ENCODE measurements around the gene CHCHD6. TPM values are rescaled to one million over a fixed set of nuclear protein-coding genes. Genes with fewer than 3 reads are reported as not detected.

Gene CHCHD6
- total and polyA plus RNA-seq, 2 of the 4 experiments (the other 2 are of a cell fraction): 18.8 to 28.9 TPM

DNA sequence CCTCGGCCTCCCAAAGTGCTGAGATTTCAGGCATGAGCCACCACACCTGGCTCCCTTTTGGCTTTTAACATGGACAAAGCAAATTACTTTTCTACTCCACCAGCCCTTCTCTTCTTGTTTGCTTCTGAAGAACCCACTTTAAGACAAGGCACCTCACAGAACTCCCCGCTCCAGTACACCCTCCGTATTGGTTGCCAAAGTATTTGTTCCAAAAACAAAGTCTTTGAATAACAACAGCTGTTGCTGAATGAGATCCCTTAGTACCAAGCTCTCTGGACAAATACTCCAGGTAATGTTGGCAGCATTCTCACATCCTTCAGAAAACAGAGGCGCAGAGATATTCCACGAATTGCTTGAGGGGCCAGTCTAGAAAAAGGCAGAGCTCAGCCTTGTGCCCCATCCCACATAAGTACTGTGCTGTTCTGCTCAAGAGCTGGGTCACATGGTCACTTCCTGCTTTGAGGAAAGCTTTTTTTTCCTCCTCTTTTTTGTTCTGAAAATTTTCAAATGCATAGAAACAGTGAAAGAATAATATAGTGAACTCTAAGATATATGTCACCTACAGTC lies 7.3 kb upstream of the CHCHD6 start:
- POLR2A ChIA-PET (ENCODE audit: unreplicated experiment): no interaction called here
- Histone ChIP-seq H3K27me3 (ENCODE audit: control insufficient read depth, insufficient read depth, low read length) (peaks cover 28% of the 10 kb centered on the region), H3K14ac (replicated peaks; ENCODE audit: low read depth, low read length) (no peak overlapping the region), H2AK9ac (replicated peaks; ENCODE audit: low read depth, low read length, poor library complexity) (no peak overlapping the region), H3K9ac (ENCODE audit: low read depth, low read length) (no peak overlapping the region), H4K5ac (ENCODE audit: low read depth, low read length) (no peak overlapping the region), H2BK120ac (ENCODE audit: low read depth, low read length) (no peak overlapping the region), H3K4me2 (ENCODE audit: low read depth, low read length) (no peak overlapping the region), H3K4ac (ENCODE audit: low read depth, low read length) (no peak overlapping the region), H3K23ac (ENCODE audit: low read depth, low read length) (no peak overlapping the region), H3K27ac (ENCODE audit: insufficient read depth, low read length) (no peak overlapping the region), H2BK15ac (ENCODE audit: low read depth, low read length) (no peak overlapping the region), H4K91ac (ENCODE audit: insufficient read depth, low read depth, low read length) (no peak overlapping the region), H2BK5ac (ENCODE audit: low read depth, low read length, poor library complexity, severe bottlenecking) (no peak overlapping the region), H3K36me3 (ENCODE audit: control insufficient read depth, insufficient read depth, low read length) (no peaks in the 10 kb centered on the region), H3K79me1 (ENCODE audit: low read depth in 1 of 2, low read length in 2 of 2) (no peaks in the 10 kb centered on the region), H4K8ac (ENCODE audit: low read depth in 2 of 2, low read length in 2 of 2) (no peak overlapping the region), H3K9me1 (ENCODE audit: insufficient read depth, low read length) (no peaks in the 10 kb centered on the region), H3K4me3 (ENCODE audit: insufficient read depth, low read depth, low read length) (no peak overlapping the region), H2AK5ac (ENCODE audit: low read depth, low read length) (no peak overlapping the region), H2AFZ (replicated peaks; ENCODE audit: low read length, poor library complexity) (no peak overlapping the region), H3K56ac (ENCODE audit: extremely low read depth, insufficient read depth, low read length) (no peak overlapping the region), H4K20me1 (ENCODE audit: insufficient read depth, low read length) (no peaks in the 10 kb centered on the region), H2BK20ac (ENCODE audit: low read depth, low read length) (no peak overlapping the region), H3K4me1 (ENCODE audit: control insufficient read depth, insufficient read depth, low read length) (peaks cover 3% of the 10 kb centered on the region; the same call in 1 of the 2 replicates), H3K18ac (ENCODE audit: low read depth, low read length) (no peak overlapping the region), H3K9me3 (ENCODE audit: control insufficient read depth, insufficient read depth, low read length) (no peaks in the 10 kb centered on the region)
- TF ChIP-seq BHLHE40 (IDR thresholded peaks at IDR 0.05; ENCODE audit: low read depth, low read length): no peak
- no peak for TF ChIP-seq MAFK (IDR thresholded peaks at IDR 0.05; ENCODE audit: low read depth, low read length)
- no peak for TF ChIP-seq NFE2L2 (IDR thresholded peaks at IDR 0.05; ENCODE audit: low read depth, low read length)
- no peak for TF ChIP-seq ELK1 (IDR thresholded peaks at IDR 0.05; ENCODE audit: borderline replicate concordance, low read depth, low read length)
- no peak for TF ChIP-seq RFX5 (IDR thresholded peaks at IDR 0.05; ENCODE audit: low read depth, low read length)
- no peak for TF ChIP-seq POLR2A (IDR thresholded peaks at IDR 0.05; ENCODE audit: low read depth, low read length)
- TF ChIP-seq RCOR1 (IDR thresholded peaks at IDR 0.05; ENCODE audit: insufficient replicate concordance, low read length): no peak
- no peak for TF ChIP-seq CHD1 (IDR thresholded peaks at IDR 0.05; ENCODE audit: low read depth, low read length)
- TF ChIP-seq, protein P1, sequence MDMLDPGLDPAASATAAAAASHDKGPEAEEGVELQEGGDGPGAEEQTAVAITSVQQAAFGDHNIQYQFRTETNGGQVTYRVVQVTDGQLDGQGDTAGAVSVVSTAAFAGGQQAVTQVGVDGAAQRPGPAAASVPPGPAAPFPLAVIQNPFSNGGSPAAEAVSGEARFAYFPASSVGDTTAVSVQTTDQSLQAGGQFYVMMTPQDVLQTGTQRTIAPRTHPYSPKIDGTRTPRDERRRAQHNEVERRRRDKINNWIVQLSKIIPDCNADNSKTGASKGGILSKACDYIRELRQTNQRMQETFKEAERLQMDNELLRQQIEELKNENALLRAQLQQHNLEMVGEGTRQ (IDR thresholded peaks at IDR 0.05; ENCODE audit: low read depth, low read length): no peak
- no peak for TF ChIP-seq CEBPB (IDR thresholded peaks at IDR 0.05; ENCODE audit: low read depth, low read length)
- no peak for TF ChIP-seq MAZ (IDR thresholded peaks at IDR 0.05; ENCODE audit: borderline replicate concordance, low read depth, low read length)
- TF ChIP-seq RAD21 (IDR thresholded peaks at IDR 0.05; ENCODE audit: low read length): no peak
- TF ChIP-seq FOS (IDR thresholded peaks at IDR 0.05; ENCODE audit: low read depth, low read length): no peak
- no peak for TF ChIP-seq SMC3 (IDR thresholded peaks at IDR 0.05; ENCODE audit: low read depth, low read length)
- TF ChIP-seq, protein P2, sequence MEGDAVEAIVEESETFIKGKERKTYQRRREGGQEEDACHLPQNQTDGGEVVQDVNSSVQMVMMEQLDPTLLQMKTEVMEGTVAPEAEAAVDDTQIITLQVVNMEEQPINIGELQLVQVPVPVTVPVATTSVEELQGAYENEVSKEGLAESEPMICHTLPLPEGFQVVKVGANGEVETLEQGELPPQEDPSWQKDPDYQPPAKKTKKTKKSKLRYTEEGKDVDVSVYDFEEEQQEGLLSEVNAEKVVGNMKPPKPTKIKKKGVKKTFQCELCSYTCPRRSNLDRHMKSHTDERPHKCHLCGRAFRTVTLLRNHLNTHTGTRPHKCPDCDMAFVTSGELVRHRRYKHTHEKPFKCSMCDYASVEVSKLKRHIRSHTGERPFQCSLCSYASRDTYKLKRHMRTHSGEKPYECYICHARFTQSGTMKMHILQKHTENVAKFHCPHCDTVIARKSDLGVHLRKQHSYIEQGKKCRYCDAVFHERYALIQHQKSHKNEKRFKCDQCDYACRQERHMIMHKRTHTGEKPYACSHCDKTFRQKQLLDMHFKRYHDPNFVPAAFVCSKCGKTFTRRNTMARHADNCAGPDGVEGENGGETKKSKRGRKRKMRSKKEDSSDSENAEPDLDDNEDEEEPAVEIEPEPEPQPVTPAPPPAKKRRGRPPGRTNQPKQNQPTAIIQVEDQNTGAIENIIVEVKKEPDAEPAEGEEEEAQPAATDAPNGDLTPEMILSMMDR (conservative IDR thresholded peaks at IDR 0.05; ENCODE audit: low read depth, low read length): no peak
- TF ChIP-seq MXI1 (IDR thresholded peaks at IDR 0.05; ENCODE audit: borderline replicate concordance, low read depth, low read length): no peak
- no CpG with 5 or more reads among the region's 5 CpGs for WGBS, 2 experiments (ENCODE audit: extremely low coverage in 2 of 2, insufficient read length in 1 of 2)
- DNase-seq: no peak
- in situ Hi-C loops (cut with MboI; ENCODE audit: low sequenced_read_pairs): no loop called here
- CTCF ChIA-PET: no interaction called here
- intact Hi-C loops (cut with micrococcal nuclease): no loop called here
- dilution Hi-C loops (cut with HindIII; ENCODE audit: low sequenced_read_pairs, unreplicated experiment): no loop called here
- ATAC-seq (ENCODE audit: low read depth): no peak
- BruUV-seq (replicated peaks): no TSS peak

Data from IMR-90 (cell line).